IMR-90 (cell line): ENCODE data around the gene RPS19. TPM values are rescaled to one million over a fixed set of nuclear protein-coding genes. Genes with fewer than 3 reads are reported as not detected.

Experiments
- ATAC-seq: fragments of 200-7000 bp; cut with Tn5 transposase; 2 replicates; pipeline ENCODE4 v1.9.1; 2020; ENCODE audit warnings: low read depth, mild to moderate bottlenecking, moderate library complexity
- BruUV-seq: library from RNA; stranded (reverse); fragments of 400-500 nt; replicated peaks from 2 replicates; lab custom pipeline; 2021; lab: Mats Ljungman, UMichigan
- CTCF ChIA-PET: fragments of 300-600 bp; formaldehyde crosslinking; extraction: SDS; loops from one replicate; lab custom pipeline; 2021; ENCODE audit warnings: antibody characterized with exemption; lab: Yijun Ruan, JAX
- POLR2A ChIA-PET: fragments of 300-600 bp; sonication (Branson Sonifier 250); formaldehyde crosslinking; loops from one replicate; lab custom pipeline; 2022; ENCODE audit warnings: antibody characterized with exemption; ENCODE audit not compliant: unreplicated experiment; lab: Charles Lee
- DNase-seq: peaks from one replicate; pipeline ENCODE4 v3.0.0; 2013
- H2AFZ ChIP-seq: replicated peaks from 2 replicates; pipeline ENCODE3; 2013; ENCODE audit warnings: low read length, mild to moderate bottlenecking; ENCODE audit not compliant: poor library complexity
- H2AK5ac ChIP-seq: 2 replicates; pipeline ENCODE4 v1.6.1; 2013; ENCODE audit warnings: low read depth, low read length, inconsistent platforms
- H2AK9ac ChIP-seq: replicated peaks from 2 replicates; pipeline ENCODE3; 2013; ENCODE audit warnings: mild to moderate bottlenecking, low read depth, low read length, moderate library complexity; ENCODE audit not compliant: poor library complexity
- H2BK120ac ChIP-seq: 2 replicates; pipeline ENCODE4 v1.6.1; 2013; ENCODE audit warnings: low read depth, low read length, inconsistent platforms
- H2BK15ac ChIP-seq: 3 replicates; pipeline ENCODE4 v1.6.1; 2013; ENCODE audit warnings: low read depth, low read length, inconsistent platforms
- H2BK20ac ChIP-seq: 2 replicates; pipeline ENCODE4 v1.6.1; 2013; ENCODE audit warnings: low read depth, mild to moderate bottlenecking, inconsistent platforms, low read length, moderate library complexity
- H2BK5ac ChIP-seq: 2 replicates; pipeline ENCODE4 v1.6.1; 2013; ENCODE audit warnings: mild to moderate bottlenecking, low read depth, low read length, inconsistent platforms; ENCODE audit not compliant: poor library complexity, severe bottlenecking
- H3K14ac ChIP-seq: replicated peaks from 2 replicates; pipeline ENCODE4 v1.6.1; 2013; ENCODE audit warnings: low read depth, low read length, inconsistent platforms
- H3K18ac ChIP-seq: 2 replicates; pipeline ENCODE4 v1.6.1; 2013; ENCODE audit warnings: low read depth, low read length, control low read depth
- H3K23ac ChIP-seq: 2 replicates; pipeline ENCODE4 v1.6.1; 2013; ENCODE audit warnings: low read depth, low read length, inconsistent platforms
- H3K27ac ChIP-seq: 2 replicates; pipeline ENCODE4 v1.5.1; 2013; ENCODE audit warnings: mild to moderate bottlenecking, control low read depth, low read length; ENCODE audit not compliant: insufficient read depth
- H3K27me3 ChIP-seq: 2 replicates; pipeline ENCODE4 v1.6.1; 2013; ENCODE audit warnings: low read length; ENCODE audit not compliant: control insufficient read depth, insufficient read depth
- H3K36me3 ChIP-seq: 2 replicates; pipeline ENCODE4 v1.6.1; 2013; ENCODE audit warnings: low read length, mixed read lengths; ENCODE audit not compliant: control insufficient read depth, insufficient read depth
- H3K4ac ChIP-seq: 2 replicates; pipeline ENCODE4 v1.6.1; 2013; ENCODE audit warnings: low read depth, low read length, inconsistent platforms
- H3K4me1 ChIP-seq: 2 replicates; pipeline ENCODE4 v1.6.1; 2013; ENCODE audit warnings: low read length, mixed read lengths; ENCODE audit not compliant: control insufficient read depth, insufficient read depth
- H3K4me2 ChIP-seq: 2 replicates; pipeline ENCODE4 v1.6.1; 2013; ENCODE audit warnings: low read depth, mild to moderate bottlenecking, control low read depth, low read length, moderate library complexity
- H3K4me3 ChIP-seq: 2 replicates; pipeline ENCODE4 v1.5.1; 2013; ENCODE audit warnings: low read depth, mild to moderate bottlenecking, control low read depth, low read length, moderate library complexity; ENCODE audit not compliant: insufficient read depth
- H3K56ac ChIP-seq: 2 replicates; pipeline ENCODE4 v1.6.1; 2013; ENCODE audit warnings: low read length, inconsistent platforms; ENCODE audit not compliant: insufficient read depth; ENCODE audit errors: extremely low read depth
- H3K79me1 ChIP-seq, 2 experiments: 2 replicates each; pipeline ENCODE4 v1.6.1; 2013; ENCODE audit warnings: low read length in 2 of 2, inconsistent platforms in 1 of 2, low read depth in 1 of 2
- H3K9ac ChIP-seq: 2 replicates; pipeline ENCODE4 v1.6.1; 2013; ENCODE audit warnings: low read depth, low read length, control low read depth
- H3K9me1 ChIP-seq: 2 replicates; pipeline ENCODE4 v1.6.1; 2013; ENCODE audit warnings: low read length, inconsistent platforms; ENCODE audit not compliant: insufficient read depth
- H3K9me3 ChIP-seq: 2 replicates; pipeline ENCODE4 v1.6.1; 2013; ENCODE audit warnings: low read length; ENCODE audit not compliant: control insufficient read depth, insufficient read depth
- H4K20me1 ChIP-seq: 2 replicates; pipeline ENCODE4 v1.6.1; 2013; ENCODE audit warnings: low read length, inconsistent platforms; ENCODE audit not compliant: insufficient read depth
- H4K5ac ChIP-seq: 2 replicates; pipeline ENCODE4 v1.6.1; 2013; ENCODE audit warnings: mild to moderate bottlenecking, low read depth, low read length, control low read depth
- H4K8ac ChIP-seq, 2 experiments: 2 replicates each; pipeline ENCODE4 v1.6.1; 2013; ENCODE audit warnings: low read depth in 2 of 2, low read length in 2 of 2, control low read depth in 1 of 2, inconsistent platforms in 1 of 2
- H4K91ac ChIP-seq: 2 replicates; pipeline ENCODE4 v1.6.1; 2013; ENCODE audit warnings: low read depth, low read length, inconsistent platforms; ENCODE audit not compliant: insufficient read depth
- BHLHE40 ChIP-seq: fragments of 150-350 bp; IDR thresholded peaks from 2 replicates; pipeline ENCODE4 v1.6.1; 2016; ENCODE audit warnings: mild to moderate bottlenecking, low read depth, low read length
- CEBPB ChIP-seq: IDR thresholded peaks from 2 replicates; pipeline ENCODE4 v1.6.1; 2012; ENCODE audit warnings: low read depth, low read length, improper control_type of control experiment
- FOS ChIP-seq: fragments of 150-350 bp; IDR thresholded peaks from 2 replicates; pipeline ENCODE4 v1.6.1; 2016; ENCODE audit warnings: low read depth, low read length
- MXI1 ChIP-seq: IDR thresholded peaks from 2 replicates; pipeline ENCODE4 v1.6.1; 2012; ENCODE audit warnings: low read depth, mild to moderate bottlenecking, low read length, moderate library complexity, borderline replicate concordance
- POLR2A ChIP-seq: IDR thresholded peaks from 2 replicates; pipeline ENCODE4 v1.6.1; 2012; ENCODE audit warnings: mild to moderate bottlenecking, low read depth, low read length
- RAD21 ChIP-seq: IDR thresholded peaks from 2 replicates; pipeline ENCODE4 v1.6.1; 2012; ENCODE audit warnings: low read length, improper control_type of control experiment
- RCOR1 ChIP-seq: IDR thresholded peaks from 2 replicates; pipeline ENCODE4 v1.6.1; 2012; ENCODE audit warnings: mild to moderate bottlenecking, low read length, improper control_type of control experiment; ENCODE audit not compliant: insufficient replicate concordance
- RFX5 ChIP-seq: IDR thresholded peaks from 2 replicates; pipeline ENCODE4 v1.8.0; 2012; ENCODE audit warnings: low read depth, mild to moderate bottlenecking, low read length, moderate library complexity
- SMC3 ChIP-seq: fragments of 150-350 bp; IDR thresholded peaks from 2 replicates; pipeline ENCODE4 v1.6.1; 2016; ENCODE audit warnings: low read depth, mild to moderate bottlenecking, antibody characterized with exemption, low read length, moderate library complexity
- WGBS, 2 experiments: methylation state at CpG; one replicate each; pipeline versions ENCODE4 v1.1.5 to v1.1.7; 2013; ENCODE audit warnings: missing lambda C conversion rate in 2 of 2; ENCODE audit not compliant: insufficient read length in 1 of 2; ENCODE audit errors: extremely low coverage in 2 of 2; 5-methylcytosine and 5-hydroxymethylcytosine counted together
- dilution Hi-C: fragments of 300-500 bp; cut with HindIII; formaldehyde crosslinking; loops from one replicate; pipeline ENCODE4 v1.14.3; 2018; ENCODE audit warnings: low sequenced_read_pairs; ENCODE audit not compliant: unreplicated experiment
- in situ Hi-C: fragments of 300-500 bp; cut with MboI; formaldehyde crosslinking; loops from 3 replicates; pipeline ENCODE4 v1.14.3; 2019; ENCODE audit warnings: low sequenced_read_pairs, inconsistent platforms, mixed read lengths
- intact Hi-C: fragments of 100-400 bp; cut with micrococcal nuclease; formaldehyde crosslinking; loops from 2 replicates; pipeline ENCODE4 v1.10.0; 2022
- polyA plus RNA-seq, 3 experiments: library from polyadenylated mRNA; depleted of rRNA; stranded (reverse); fragments of >200 nt; gene quantifications; 2 replicates each; pipeline ENCODE4 v1.2.3, GENCODE V29; 2012; ENCODE audit warnings: low replicate concordance in 1 of 3
- total RNA-seq: library from RNA; depleted of rRNA; stranded (reverse); fragments of >200 nt; gene quantifications from 2 replicates; pipeline ENCODE4 v1.2.3, GENCODE V29; 2012
- TF ChIP-seq, protein P1 (sequence below): fragments of 150-350 bp; IDR thresholded peaks from 2 replicates; pipeline ENCODE4 v1.6.1; 2017; ENCODE audit warnings: mild to moderate bottlenecking, antibody characterized with exemption, low read length, low read depth
- TF ChIP-seq, protein P2 (sequence below): conservative IDR thresholded peaks from 2 replicates; pipeline ENCODE4 v1.5.1; 2012; ENCODE audit warnings: mild to moderate bottlenecking, low read depth, low read length, improper control_type of control experiment
- TF ChIP-seq, protein P3 (sequence below): fragments of 150-350 bp; IDR thresholded peaks from 2 replicates; pipeline ENCODE4 v1.6.1; 2016; ENCODE audit warnings: low read depth, mild to moderate bottlenecking, low read length, moderate library complexity, borderline replicate concordance

RPS19 gene
- total and polyA plus RNA-seq, 2 of the 4 experiments (the other 2 are of a cell fraction), result 230 to 3,988 TPM

DNA sequence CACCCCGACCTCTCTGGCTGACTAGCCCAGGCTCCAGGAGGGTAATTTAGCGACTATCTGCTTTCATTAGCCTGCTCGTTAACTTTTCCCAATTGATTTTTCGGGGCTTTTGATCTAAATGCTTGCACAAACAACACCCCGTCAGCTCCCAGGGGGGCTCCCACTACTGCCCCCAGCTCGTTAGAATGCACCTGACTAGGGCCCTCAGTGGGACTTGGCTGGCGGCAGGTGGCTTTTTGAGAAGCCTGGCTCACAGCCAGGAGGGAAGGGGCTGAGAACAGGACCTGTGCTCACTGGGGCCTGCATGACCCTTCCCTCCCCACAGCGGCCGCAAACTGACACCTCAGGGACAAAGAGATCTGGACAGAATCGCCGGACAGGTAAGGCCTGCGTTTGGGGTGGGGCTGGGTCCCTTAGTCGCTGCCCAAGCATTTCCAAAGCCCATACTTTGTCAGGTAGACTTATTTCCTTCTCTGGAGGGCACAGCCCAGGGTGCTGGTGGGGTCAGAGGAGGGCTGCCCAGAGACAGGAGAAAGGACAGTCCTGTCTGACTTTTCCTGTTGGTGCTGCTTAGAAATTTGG, 9.4 kb downstream of the RPS19 start:
- Histone ChIP-seq H3K27ac (no peak overlapping the region), H3K27me3 (no peaks in the 10 kb centered on the region), H3K36me3 (peaks cover 63% of the 10 kb centered on the region), H2BK120ac (no peak overlapping the region), H2AFZ (no peak overlapping the region), H3K14ac (no peak overlapping the region), H3K9me3 (no peaks in the 10 kb centered on the region), H3K79me1 (peaks cover 21 to 48% of the 10 kb centered on the region in 2 experiments), H2BK20ac (no peak overlapping the region), H3K9ac (no peak overlapping the region), H3K18ac (no peak overlapping the region), H3K4ac (no peak overlapping the region), H2BK5ac (no peak overlapping the region), H4K91ac (no peak overlapping the region), H3K4me3 (no peak overlapping the region), H4K8ac (no peak overlapping the region), H3K56ac (no peak overlapping the region), H3K23ac (no peak overlapping the region), H3K4me2 (no peak overlapping the region), H3K9me1 (peaks cover 7% of the 10 kb centered on the region; the same call in 1 of the 2 replicates), H2BK15ac (no peak overlapping the region), H4K5ac (no peak overlapping the region), H2AK9ac (no peak overlapping the region), H3K4me1 (peaks cover 3% of the 10 kb centered on the region; the same call in 1 of the 2 replicates), H2AK5ac (no peak overlapping the region), H4K20me1 (peaks cover 90% of the 10 kb centered on the region)
- no peak for TF ChIP-seq RCOR1
- TF ChIP-seq BHLHE40, result no peak
- TF ChIP-seq RFX5, result no peak
- TF ChIP-seq FOS, result no peak
- no peak for TF ChIP-seq RAD21
- TF ChIP-seq, protein P1, sequence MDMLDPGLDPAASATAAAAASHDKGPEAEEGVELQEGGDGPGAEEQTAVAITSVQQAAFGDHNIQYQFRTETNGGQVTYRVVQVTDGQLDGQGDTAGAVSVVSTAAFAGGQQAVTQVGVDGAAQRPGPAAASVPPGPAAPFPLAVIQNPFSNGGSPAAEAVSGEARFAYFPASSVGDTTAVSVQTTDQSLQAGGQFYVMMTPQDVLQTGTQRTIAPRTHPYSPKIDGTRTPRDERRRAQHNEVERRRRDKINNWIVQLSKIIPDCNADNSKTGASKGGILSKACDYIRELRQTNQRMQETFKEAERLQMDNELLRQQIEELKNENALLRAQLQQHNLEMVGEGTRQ, result no peak
- TF ChIP-seq, protein P2, sequence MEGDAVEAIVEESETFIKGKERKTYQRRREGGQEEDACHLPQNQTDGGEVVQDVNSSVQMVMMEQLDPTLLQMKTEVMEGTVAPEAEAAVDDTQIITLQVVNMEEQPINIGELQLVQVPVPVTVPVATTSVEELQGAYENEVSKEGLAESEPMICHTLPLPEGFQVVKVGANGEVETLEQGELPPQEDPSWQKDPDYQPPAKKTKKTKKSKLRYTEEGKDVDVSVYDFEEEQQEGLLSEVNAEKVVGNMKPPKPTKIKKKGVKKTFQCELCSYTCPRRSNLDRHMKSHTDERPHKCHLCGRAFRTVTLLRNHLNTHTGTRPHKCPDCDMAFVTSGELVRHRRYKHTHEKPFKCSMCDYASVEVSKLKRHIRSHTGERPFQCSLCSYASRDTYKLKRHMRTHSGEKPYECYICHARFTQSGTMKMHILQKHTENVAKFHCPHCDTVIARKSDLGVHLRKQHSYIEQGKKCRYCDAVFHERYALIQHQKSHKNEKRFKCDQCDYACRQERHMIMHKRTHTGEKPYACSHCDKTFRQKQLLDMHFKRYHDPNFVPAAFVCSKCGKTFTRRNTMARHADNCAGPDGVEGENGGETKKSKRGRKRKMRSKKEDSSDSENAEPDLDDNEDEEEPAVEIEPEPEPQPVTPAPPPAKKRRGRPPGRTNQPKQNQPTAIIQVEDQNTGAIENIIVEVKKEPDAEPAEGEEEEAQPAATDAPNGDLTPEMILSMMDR, result no peak
- TF ChIP-seq SMC3, result no peak
- TF ChIP-seq, protein P3, sequence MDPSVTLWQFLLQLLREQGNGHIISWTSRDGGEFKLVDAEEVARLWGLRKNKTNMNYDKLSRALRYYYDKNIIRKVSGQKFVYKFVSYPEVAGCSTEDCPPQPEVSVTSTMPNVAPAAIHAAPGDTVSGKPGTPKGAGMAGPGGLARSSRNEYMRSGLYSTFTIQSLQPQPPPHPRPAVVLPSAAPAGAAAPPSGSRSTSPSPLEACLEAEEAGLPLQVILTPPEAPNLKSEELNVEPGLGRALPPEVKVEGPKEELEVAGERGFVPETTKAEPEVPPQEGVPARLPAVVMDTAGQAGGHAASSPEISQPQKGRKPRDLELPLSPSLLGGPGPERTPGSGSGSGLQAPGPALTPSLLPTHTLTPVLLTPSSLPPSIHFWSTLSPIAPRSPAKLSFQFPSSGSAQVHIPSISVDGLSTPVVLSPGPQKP, result no peak
- TF ChIP-seq CEBPB, result no peak
- no peak for TF ChIP-seq MXI1
- TF ChIP-seq POLR2A, result no peak
- in situ Hi-C loops (no loop called here), dilution Hi-C loops (no loop called here), intact Hi-C loops (no loop called here)
- no TSS peak for BruUV-seq
- WGBS, 2 experiments, result 72% methylated on average over 2 of the region's 13 CpGs; no CpG with 5 or more reads in 1 of the 2 experiments
- no peak for ATAC-seq
- ChIA-PET POLR2A (no interaction called here), CTCF (no interaction called here)
- DNase-seq, result no peak
